ENCODE measurements around the gene GRIK2. TPM values are rescaled to one million over a fixed set of nuclear protein-coding genes. Genes with fewer than 3 reads are reported as not detected.

GRIK2 gene
- polyA plus RNA-seq, 1 experiment, result 12.8 TPM

DNA sequence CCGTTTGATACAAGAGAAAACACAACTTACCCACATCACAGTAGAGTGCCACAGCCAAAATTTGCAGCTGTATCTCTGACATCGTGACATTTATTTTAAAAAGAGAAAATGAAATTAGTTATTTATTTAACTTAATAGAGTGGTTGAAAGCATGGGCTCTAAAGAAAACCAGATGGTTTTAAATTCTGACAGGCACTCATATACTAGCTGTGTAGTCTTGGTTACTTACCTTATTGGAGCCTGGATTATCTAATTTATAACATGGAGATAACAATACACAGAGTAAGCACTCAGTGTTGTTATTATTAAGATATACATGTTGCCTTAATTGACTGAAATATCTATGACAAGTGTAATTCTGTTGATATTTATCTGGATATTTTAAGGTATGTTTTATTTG lies 334.9 kb downstream of the GRIK2 start:
- TF ChIP-seq, protein P1, sequence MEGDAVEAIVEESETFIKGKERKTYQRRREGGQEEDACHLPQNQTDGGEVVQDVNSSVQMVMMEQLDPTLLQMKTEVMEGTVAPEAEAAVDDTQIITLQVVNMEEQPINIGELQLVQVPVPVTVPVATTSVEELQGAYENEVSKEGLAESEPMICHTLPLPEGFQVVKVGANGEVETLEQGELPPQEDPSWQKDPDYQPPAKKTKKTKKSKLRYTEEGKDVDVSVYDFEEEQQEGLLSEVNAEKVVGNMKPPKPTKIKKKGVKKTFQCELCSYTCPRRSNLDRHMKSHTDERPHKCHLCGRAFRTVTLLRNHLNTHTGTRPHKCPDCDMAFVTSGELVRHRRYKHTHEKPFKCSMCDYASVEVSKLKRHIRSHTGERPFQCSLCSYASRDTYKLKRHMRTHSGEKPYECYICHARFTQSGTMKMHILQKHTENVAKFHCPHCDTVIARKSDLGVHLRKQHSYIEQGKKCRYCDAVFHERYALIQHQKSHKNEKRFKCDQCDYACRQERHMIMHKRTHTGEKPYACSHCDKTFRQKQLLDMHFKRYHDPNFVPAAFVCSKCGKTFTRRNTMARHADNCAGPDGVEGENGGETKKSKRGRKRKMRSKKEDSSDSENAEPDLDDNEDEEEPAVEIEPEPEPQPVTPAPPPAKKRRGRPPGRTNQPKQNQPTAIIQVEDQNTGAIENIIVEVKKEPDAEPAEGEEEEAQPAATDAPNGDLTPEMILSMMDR (IDR thresholded peaks at IDR 0.05; ENCODE audit: low read depth, low read length), result no peak
- ChIA-PET POLR2A (no interaction called here), CTCF (interaction anchor here (0.6 kb wide), 1 partner anchor 9 kb away, joined by 7 read pairs; no protein-coding TSS in a partner anchor)
- Histone ChIP-seq H3K4me3 (ENCODE audit: low read depth, low read length) (no peak overlapping the region), H3K27ac (ENCODE audit: low read depth, low read length) (no peak overlapping the region), H3K9me3 (ENCODE audit: control insufficient read depth, insufficient read depth, low read length) (no peaks in the 10 kb centered on the region), H3K27me3 (ENCODE audit: control insufficient read depth, insufficient read depth, low read length) (no peaks in the 10 kb centered on the region)
- no peak for DNase-seq (ENCODE audit: low read depth, low spot score)

DNA sequence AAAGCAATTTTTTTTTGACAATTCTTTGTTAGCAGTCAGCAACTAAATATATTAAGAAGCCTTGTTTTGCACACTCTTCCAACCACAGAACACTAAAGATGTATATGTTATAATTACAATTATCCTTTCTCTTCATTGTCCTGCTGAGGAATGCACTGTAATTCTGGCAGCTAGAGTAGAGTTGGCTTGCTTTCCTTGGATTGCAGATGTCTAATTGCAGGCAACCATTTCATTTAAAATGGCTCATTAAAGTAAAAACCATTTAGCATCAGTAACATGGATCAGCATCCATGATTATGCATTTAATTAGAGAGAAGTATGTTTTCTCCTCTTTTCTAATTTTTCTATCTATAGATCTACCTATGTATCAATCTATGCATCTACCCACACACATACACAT lies 335.4 kb downstream of the GRIK2 start:
- Histone ChIP-seq H3K27ac (ENCODE audit: low read depth, low read length) (no peak overlapping the region), H3K9me3 (ENCODE audit: control insufficient read depth, insufficient read depth, low read length) (no peaks in the 10 kb centered on the region), H3K4me3 (ENCODE audit: low read depth, low read length) (no peak overlapping the region), H3K27me3 (ENCODE audit: control insufficient read depth, insufficient read depth, low read length) (no peaks in the 10 kb centered on the region)
- DNase-seq (ENCODE audit: low read depth, low spot score), result no peak
- ChIA-PET CTCF (no interaction called here), POLR2A (no interaction called here)
- TF ChIP-seq, protein P1 (IDR thresholded peaks at IDR 0.05; ENCODE audit: low read depth, low read length), result no peak

DNA sequence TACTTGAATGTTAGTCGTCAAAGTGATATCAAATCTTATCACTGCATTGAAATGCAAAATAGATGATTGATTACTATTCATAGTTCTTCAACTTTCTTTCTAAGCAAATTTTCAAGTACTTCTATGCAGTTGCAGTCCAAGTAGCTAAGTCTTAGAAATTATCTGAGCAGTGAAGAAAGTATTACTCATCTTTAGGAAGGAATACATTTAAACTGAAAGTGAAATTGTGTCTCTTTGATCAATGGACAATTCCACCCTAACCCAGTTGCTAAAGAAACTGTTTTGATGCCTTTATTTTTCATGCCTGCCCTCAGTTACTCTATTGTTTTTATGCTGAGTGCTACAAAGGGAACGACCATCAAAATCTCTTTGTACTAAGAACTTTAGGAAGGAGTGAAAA lies 337.4 kb downstream of the GRIK2 start:
- H3K27me3 ChIP-seq (ENCODE audit: control insufficient read depth, insufficient read depth, low read length), result no peaks in the 10 kb centered on the region
- H3K27ac ChIP-seq (ENCODE audit: low read depth, low read length), result no peak overlapping the region
- CTCF ChIA-PET, result no interaction called here
- TF ChIP-seq, protein P1 (IDR thresholded peaks at IDR 0.05; ENCODE audit: low read depth, low read length), result no peak
- 0 out of 2 replicates have a peak, but pooled peaks cover under 1% of the 10 kb centered on the region for H3K9me3 ChIP-seq (ENCODE audit: control insufficient read depth, insufficient read depth, low read length)
- POLR2A ChIA-PET, result no interaction called here
- DNase-seq (ENCODE audit: low read depth, low spot score), result no peak
- H3K4me3 ChIP-seq (ENCODE audit: low read depth, low read length), result peak overlapping the region; percentile 11; the same call in 1 of the 2 replicates

DNA sequence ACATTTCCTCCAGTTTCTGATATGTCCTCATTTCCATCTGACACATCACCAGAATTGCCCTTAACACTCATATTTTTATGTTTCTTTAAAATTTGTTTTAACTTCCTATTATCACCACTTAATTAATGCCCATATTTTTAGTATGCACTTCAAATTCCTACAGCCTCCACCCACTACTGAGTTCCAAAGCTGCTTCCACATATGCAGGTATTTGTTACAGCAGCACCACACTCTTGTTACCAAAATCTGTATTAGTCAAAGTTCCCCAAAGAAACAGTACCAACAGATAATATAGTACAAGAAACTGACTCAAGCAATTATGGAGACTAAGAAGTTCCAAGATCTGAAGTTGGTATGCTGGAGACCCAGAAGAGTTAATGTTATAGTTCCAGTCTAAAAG lies 340.4 kb downstream of the GRIK2 start:
- DNase-seq (ENCODE audit: low read depth, low spot score), result no peak
- Histone ChIP-seq H3K9me3 (ENCODE audit: control insufficient read depth, insufficient read depth, low read length) (0 out of 2 replicates have a peak, but pooled peaks cover 5% of the 10 kb centered on the region), H3K27me3 (ENCODE audit: control insufficient read depth, insufficient read depth, low read length) (no peaks in the 10 kb centered on the region), H3K4me3 (ENCODE audit: low read depth, low read length) (no peak overlapping the region), H3K27ac (ENCODE audit: low read depth, low read length) (no peak overlapping the region)
- ChIA-PET CTCF (interaction anchor here (0.6 to 1.3 kb wide), 2 partner anchors 66 to 904 kb away, joined by 3 read pairs; no protein-coding TSS in a partner anchor), POLR2A (no interaction called here)
- TF ChIP-seq, protein P1 (IDR thresholded peaks at IDR 0.05; ENCODE audit: low read depth, low read length), result no peak

DNA sequence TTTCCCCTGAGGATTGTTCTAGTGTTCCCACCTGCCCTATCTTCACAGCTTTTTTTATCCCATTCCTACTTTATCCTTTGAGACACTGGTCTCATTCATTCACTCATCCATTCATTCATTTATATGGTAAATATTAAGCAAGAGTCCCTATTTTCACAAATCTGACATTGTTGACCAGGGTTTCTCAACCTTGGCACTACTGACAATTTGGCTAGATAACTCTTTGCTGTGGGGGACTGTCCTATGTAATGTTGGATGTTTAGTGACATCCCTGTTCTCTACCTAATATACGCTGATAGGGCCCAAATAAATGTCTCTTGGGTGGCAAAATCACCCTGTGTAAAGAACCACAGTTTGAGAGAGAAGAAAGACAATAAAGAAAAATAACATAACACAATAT lies 345.0 kb downstream of the GRIK2 start:
- CTCF ChIA-PET, result no interaction called here
- no peak overlapping the region for H3K27ac ChIP-seq (ENCODE audit: low read depth, low read length)

More for the DNA sequence above, 345.0 kb downstream of the GRIK2 start:
- Histone ChIP-seq H3K27me3 (ENCODE audit: control insufficient read depth, insufficient read depth, low read length) (no peaks in the 10 kb centered on the region), H3K9me3 (ENCODE audit: control insufficient read depth, insufficient read depth, low read length) (0 out of 2 replicates have a peak, but pooled peaks cover 5% of the 10 kb centered on the region), H3K4me3 (ENCODE audit: low read depth, low read length) (no peak overlapping the region)
- DNase-seq (ENCODE audit: low read depth, low spot score), result no peak
- POLR2A ChIA-PET, result no interaction called here
- TF ChIP-seq, protein P1 (IDR thresholded peaks at IDR 0.05; ENCODE audit: low read depth, low read length), result no peak
